AG08396 (cell line): ENCODE data around the gene TUBGCP6.
"Not testable (repeated sequence)": the region's sequence is repeated elsewhere in the genome, so short reads cannot be mapped to it uniquely, and the experiment has no call there.

Source experiments
- DNase-seq: peaks from one replicate; pipeline ENCODE4 v3.0.0; 2012; ENCODE audit warnings: low spot score, mixed read lengths

The TUBGCP6 gene

DNA sequence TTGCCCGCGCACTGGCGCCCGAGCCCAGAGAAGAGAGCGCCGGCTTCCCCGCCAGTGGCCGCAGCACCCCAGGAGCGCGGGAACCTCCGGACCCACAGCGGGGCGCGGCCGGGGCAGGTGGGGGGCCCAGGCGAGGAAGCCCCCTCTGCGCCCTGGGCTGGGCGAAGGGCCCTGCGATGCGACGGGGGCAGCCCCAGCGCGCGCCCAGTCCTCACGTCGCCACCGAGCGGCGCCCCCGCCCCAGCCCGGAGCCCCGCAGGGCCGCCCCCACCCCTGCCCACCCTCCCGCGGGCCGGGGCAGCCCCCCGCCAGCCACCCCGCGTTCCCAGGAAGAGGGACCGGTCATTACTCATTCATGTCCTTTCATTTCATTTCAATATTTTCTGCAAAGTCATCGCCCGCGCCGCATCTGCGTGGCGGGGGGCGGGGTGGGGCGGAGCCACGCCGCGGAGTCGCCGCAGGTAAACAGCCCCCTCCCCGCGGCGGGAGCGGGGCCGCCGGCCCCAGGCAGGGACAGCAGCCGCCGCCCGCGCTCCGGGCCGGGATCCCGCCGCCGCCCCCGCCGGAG is 75.0 kb downstream of the TUBGCP6 start:
- DNase-seq, result no peak

DNA sequence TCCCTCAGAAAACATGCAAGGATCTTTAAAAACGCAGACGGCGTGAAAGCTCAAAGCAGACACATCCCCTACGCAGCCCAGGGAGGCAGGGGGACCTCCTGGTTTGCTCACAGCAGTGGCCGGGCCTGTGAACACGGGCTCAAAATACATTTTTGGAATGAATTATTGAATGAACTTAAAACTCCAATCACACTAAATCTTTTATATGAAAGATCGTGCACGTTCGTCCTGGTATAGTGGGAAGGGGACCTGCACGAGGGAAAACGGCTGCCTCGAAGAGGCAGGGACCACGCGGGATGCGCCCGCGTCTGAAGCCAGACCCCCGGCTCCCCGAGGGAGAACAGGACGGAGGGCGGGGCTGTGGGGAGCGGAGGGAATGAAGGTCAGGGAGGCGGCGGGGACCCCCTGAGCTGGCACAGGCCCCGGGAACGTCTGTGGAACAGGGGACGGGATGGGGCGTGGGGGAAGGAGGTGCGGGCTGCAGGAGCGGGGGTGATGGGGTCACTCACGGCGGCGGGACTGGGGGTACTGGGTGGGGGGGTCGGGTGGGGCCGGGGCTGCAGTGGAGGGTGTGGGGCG is 75.6 kb downstream of the TUBGCP6 start:
- DNase-seq, result no peak

DNA sequence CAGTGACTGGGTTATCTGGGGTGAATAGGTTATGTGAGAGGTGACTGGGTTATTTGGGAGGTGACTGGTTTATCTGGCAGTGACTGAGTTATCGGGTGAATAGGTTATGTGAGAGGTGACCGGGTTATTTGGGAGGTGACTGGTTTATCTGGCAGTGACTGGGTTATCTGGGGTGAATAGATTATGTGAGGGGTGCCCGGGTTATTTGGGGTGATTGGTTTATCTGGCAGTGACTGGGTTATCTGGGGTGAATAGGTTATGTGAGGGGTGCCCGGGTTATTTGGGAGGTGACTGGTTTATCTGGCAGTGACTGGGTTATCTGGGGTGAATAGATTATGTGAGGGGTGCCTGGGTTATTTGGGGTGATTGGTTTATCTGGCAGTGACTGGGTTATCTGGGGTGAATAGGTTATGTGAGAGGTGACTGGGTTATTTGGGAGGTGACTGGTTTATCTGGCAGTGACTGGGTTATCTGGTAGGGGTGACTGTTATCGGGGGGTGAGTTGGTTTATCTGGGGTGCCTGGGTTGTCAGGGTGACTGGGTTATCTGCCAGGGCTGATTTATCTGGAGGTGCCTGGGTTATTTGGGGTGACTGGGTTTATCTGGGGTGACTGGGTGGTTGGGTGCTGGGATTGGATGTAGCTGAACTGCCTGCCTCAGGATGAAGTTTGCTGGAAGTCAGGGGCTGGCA is 76.2 kb downstream of the TUBGCP6 start:
- DNase-seq, result not testable (repeated sequence)

DNA sequence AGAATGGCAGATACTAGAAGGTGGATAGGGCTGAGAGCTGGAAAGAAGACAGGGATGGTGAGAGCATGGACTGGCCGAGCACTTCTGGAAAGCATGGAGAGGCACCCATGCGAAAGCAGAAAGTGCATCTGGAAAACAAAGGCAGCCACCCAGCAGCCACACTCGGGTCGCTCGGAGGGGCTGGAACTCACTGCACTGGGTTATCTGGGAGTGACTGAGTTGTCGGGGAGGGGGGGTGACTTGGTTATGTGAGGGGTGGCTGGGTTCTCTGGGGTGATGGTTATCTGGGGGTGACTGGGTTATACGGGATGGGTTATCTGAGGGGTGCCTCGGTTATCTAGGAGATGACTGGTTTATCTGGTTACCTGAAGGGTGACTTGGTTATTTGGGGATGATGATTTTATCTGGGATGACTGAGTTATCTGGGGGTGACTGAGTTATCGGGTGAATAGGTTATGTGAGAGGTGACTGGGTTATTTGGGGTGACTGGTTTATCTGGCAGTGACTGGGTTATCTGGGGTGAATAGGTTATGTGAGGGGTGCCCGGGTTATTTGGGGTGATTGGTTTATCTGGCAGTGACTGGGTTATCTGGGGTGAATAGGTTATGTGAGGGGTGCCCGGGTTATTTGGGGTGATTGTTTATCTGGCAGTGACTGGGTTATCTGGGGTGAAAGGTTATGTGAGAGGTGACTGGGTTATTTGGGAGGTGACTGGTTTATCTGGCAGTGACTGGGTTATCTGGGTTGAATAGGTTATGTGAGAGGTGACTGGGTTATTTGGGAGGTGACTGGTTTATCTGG is 76.9 kb downstream of the TUBGCP6 start:
- DNase-seq, result no peak
